Measurements from ENCODE around the gene COMMD1.

The COMMD1 gene

GRCh38 chr2:62016957-62017356 is 111.5 kb downstream of the COMMD1 start:
- H3K4me3 ChIP-seq (ENCODE audit: low read length), result no peak overlapping the region
- DNase-seq (ENCODE audit: low read depth), result no peak
- TF ChIP-seq CTCF (conservative IDR thresholded peaks at IDR 0.05; ENCODE audit: low read depth, low read length), result no peak

- TF ChIP-seq CTCF (conservative IDR thresholded peaks at IDR 0.05; ENCODE audit: low read depth, low read length), result no peak
- H3K4me3 ChIP-seq (ENCODE audit: low read length), result no peak overlapping the region
- no peak for DNase-seq (ENCODE audit: low read depth)
These were observed 124.4 kb downstream of the COMMD1 start for GRCh38 chr2:62029910-62030309.

GRCh38 chr2:62030902-62031301 is 125.4 kb downstream of the COMMD1 start:
- TF ChIP-seq CTCF (conservative IDR thresholded peaks at IDR 0.05; ENCODE audit: low read depth, low read length), result no peak
- DNase-seq (ENCODE audit: low read depth), result no peak
- no peak overlapping the region for H3K4me3 ChIP-seq (ENCODE audit: low read length)

GRCh38 chr2:62032096-62032495 is 126.6 kb downstream of the COMMD1 start:
- H3K4me3 ChIP-seq (ENCODE audit: low read length), result no peak overlapping the region
- DNase-seq (ENCODE audit: low read depth), result no peak
- TF ChIP-seq CTCF (conservative IDR thresholded peaks at IDR 0.05; ENCODE audit: low read depth, low read length), result no peak

GRCh38 chr2:62034715-62035114 is 129.2 kb downstream of the COMMD1 start:
- no peak for DNase-seq (ENCODE audit: low read depth)
- TF ChIP-seq CTCF (conservative IDR thresholded peaks at IDR 0.05; ENCODE audit: low read depth, low read length), result no peak
- no peak overlapping the region for H3K4me3 ChIP-seq (ENCODE audit: low read length)

- no peak for TF ChIP-seq CTCF (conservative IDR thresholded peaks at IDR 0.05; ENCODE audit: low read depth, low read length)
- H3K4me3 ChIP-seq (ENCODE audit: low read length), result no peak overlapping the region
- no peak for DNase-seq (ENCODE audit: low read depth)
These were observed 130.8 kb downstream of the COMMD1 start for GRCh38 chr2:62036229-62036628.

- H3K4me3 ChIP-seq (ENCODE audit: low read length), result no peak overlapping the region
- DNase-seq (ENCODE audit: low read depth), result no peak
- TF ChIP-seq CTCF (conservative IDR thresholded peaks at IDR 0.05; ENCODE audit: low read depth, low read length), result no peak
These were observed 131.3 kb downstream of the COMMD1 start for GRCh38 chr2:62036761-62037250.

Measured in retinal pigment epithelial cell (primary cell).